AG09319 (cell line): ENCODE data around the gene HIVEP2.

Source experiments
- DNase-seq: peaks from one replicate; pipeline ENCODE4 v3.0.0-alpha.2; 2010; ENCODE audit warnings: low read depth; ENCODE audit errors: extremely low read depth
- TF ChIP-seq, protein P1 (sequence below): IDR thresholded peaks from 2 replicates; pipeline ENCODE4 v1.5.1; 2011; ENCODE audit warnings: low read depth, mild to moderate bottlenecking, inconsistent platforms, low read length, moderate library complexity

HIVEP2 gene

GRCh38 chr6:142900227-142900971, 44.6 kb downstream of the HIVEP2 start:
- TF ChIP-seq, protein P1, sequence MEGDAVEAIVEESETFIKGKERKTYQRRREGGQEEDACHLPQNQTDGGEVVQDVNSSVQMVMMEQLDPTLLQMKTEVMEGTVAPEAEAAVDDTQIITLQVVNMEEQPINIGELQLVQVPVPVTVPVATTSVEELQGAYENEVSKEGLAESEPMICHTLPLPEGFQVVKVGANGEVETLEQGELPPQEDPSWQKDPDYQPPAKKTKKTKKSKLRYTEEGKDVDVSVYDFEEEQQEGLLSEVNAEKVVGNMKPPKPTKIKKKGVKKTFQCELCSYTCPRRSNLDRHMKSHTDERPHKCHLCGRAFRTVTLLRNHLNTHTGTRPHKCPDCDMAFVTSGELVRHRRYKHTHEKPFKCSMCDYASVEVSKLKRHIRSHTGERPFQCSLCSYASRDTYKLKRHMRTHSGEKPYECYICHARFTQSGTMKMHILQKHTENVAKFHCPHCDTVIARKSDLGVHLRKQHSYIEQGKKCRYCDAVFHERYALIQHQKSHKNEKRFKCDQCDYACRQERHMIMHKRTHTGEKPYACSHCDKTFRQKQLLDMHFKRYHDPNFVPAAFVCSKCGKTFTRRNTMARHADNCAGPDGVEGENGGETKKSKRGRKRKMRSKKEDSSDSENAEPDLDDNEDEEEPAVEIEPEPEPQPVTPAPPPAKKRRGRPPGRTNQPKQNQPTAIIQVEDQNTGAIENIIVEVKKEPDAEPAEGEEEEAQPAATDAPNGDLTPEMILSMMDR = no peak
- DNase-seq = no peak

GRCh38 chr6:142898927-142899895, 45.8 kb downstream of the HIVEP2 start:
- TF ChIP-seq, protein P1 = no peak
- no peak for DNase-seq

DNA sequence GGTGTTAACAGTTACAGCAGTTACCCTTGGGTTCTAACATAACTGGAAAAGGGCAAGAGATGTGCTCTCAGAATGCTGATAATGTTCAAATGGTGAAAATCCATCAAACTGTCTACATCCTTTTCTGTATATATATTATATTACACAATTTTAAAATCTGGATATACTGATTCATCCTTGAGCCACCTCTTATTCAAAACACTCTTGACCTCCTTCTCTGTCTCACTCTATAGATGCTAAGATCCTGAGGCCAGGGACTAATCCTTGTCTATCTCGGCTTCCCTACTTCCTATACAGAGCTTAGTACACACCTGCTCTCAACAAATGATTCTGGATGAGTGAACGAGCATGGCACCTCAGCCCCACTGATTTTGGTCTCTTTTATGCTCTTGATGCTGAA, 47.3 kb downstream of the HIVEP2 start:
- no peak for DNase-seq
- TF ChIP-seq, protein P1 = no peak

GRCh38 chr6:142896732-142897131, 48.2 kb downstream of the HIVEP2 start:
- TF ChIP-seq, protein P1 = no peak
- DNase-seq = no peak

- DNase-seq = no peak
- TF ChIP-seq, protein P1 = no peak
Observed at GRCh38 chr6:142893088-142893487, 51.9 kb downstream of the HIVEP2 start.

DNA sequence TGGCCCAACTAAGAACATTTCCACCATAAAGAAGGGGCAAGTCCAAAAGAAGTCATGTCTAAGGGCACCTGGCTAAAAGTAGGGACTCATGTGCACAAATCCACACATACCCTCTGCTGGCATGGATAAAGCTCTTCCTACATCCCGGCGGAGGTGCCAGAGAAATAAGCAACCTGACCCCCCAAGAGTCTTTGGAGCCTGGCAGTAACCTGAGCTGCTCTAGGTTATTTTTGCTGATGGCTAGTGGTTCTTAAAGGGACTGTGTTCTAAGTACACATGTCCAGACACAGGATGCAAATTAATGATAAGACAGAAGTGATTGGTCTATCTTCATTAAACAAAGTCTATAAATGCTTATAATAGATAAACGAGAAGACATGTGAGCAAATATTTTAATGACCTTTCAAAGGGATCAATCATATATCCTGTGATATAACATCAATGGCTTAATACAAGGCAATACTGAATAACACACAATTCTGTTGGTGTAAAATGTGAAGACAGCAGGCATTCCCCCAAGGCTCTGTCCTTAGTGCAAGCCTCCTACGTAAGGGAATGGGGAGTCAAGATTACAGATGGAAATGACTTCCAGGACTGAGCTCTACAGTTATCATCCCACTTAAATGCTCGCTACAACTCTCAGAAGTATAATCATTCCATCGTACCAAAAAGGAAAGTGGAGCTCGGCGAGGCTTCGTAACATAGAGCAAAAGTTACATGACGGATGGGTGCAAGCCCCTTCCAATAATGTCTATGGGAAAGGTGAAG, 52.5 kb downstream of the HIVEP2 start:
- no peak for DNase-seq
- TF ChIP-seq, protein P1 = no peak
